Effector CD4-positive, alpha-beta T cell (primary cell): ENCODE data around the gene CAMK1D.

Experiments
- DNase-seq: peaks from one replicate; pipeline ENCODE4 v3.0.0-alpha.2; 2020

The CAMK1D gene

GRCh38 chr10:12633776-12634620 is 284.7 kb downstream of the CAMK1D start:
- no peak for DNase-seq

GRCh38 chr10:12634621-12634931 is 285.2 kb downstream of the CAMK1D start:
- DNase-seq: no peak

- DNase-seq: no peak
These were observed 285.8 kb downstream of the CAMK1D start for GRCh38 chr10:12635127-12635541.

- DNase-seq: no peak
These were observed 287.2 kb downstream of the CAMK1D start for GRCh38 chr10:12636571-12636970.

- no peak for DNase-seq
These were observed 288.3 kb downstream of the CAMK1D start for GRCh38 chr10:12637649-12638048.

DNA sequence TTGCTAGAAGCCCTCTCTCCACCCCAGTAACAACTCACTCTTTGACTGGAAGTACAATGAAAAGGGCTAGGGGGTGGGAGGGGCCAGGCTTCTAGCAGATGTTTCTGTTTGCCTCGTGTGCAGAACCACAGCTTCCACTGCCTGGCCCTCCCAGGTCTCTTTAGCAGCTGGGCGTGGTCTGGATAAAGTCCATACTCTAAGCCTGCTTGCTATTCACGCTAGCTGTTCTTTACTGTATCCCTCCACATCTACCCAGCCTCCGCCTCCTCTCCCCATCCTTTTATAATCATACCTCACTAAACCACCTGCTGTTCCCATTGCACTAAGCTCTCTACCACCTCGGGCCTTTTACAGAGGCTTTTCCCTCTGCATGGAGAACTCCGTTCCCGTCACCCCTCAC is 288.8 kb downstream of the CAMK1D start:
- no peak for DNase-seq

DNA sequence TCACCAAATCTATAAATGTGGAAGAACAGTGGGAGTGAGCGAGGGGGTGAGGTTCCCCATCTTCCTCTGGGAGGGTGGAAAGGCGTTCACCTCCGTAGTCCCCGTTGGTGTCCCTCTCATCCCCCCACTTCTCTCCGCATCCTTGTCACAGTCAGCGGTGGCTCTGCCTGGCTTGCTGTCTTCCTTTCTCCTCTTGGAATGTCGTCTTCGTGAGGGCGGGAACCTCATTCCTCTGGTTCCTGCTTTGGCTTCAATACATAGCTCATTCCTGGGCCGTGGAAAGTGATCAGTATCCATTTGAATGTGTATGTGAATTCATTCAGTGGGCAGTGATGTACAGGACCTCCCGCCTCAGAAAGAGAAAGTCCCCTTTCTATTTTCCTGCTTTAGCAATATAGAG is 289.4 kb downstream of the CAMK1D start:
- no peak for DNase-seq

DNA sequence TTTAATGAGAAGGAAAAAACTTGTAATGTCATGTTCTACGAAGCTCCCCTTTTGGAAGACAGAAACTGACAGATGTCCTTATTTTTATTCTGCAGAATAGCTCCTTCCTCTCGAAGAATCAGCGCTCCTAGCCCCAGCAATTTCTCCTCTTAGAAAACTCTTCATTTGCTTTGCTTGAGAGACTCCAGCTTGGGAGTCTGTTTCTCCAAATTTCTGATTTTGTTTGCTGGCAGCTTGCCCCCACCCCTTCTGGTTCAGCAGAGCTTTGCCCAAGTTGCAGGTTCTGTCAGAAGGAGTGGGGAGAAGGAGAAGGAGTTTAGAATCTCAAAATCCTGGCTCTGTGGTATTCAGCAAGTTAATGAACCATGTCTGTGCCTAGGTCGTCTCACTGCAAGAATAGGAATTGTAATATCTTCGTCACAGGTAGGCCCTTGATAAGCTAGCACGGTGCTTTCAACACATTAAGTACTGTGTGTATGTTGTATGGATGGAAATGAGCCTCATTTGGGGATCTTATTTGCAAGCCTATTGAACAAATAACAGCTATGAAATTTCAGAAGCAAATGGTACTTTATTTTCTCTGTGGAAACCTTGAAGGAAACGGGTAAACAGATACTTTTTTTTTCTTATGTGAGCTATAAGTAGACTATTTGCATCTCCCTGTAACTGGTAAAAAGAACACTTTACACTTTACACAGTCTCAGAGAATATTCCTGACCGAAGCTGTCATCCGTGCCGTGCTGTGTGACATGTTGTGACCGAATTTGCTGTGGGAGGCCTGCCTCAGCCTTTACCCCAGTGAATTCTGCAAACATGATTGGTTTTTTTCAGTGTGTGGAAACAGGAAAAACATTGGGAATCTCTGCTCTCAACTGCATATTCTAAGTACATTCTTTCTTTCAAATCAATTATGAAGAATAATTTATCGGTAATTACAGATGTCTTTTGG is 290.9 kb downstream of the CAMK1D start:
- DNase-seq: no peak

GRCh38 chr10:12642036-12642435 is 292.7 kb downstream of the CAMK1D start:
- DNase-seq: no peak

GRCh38 chr10:12643279-12643678 is 293.9 kb downstream of the CAMK1D start:
- no peak for DNase-seq

DNA sequence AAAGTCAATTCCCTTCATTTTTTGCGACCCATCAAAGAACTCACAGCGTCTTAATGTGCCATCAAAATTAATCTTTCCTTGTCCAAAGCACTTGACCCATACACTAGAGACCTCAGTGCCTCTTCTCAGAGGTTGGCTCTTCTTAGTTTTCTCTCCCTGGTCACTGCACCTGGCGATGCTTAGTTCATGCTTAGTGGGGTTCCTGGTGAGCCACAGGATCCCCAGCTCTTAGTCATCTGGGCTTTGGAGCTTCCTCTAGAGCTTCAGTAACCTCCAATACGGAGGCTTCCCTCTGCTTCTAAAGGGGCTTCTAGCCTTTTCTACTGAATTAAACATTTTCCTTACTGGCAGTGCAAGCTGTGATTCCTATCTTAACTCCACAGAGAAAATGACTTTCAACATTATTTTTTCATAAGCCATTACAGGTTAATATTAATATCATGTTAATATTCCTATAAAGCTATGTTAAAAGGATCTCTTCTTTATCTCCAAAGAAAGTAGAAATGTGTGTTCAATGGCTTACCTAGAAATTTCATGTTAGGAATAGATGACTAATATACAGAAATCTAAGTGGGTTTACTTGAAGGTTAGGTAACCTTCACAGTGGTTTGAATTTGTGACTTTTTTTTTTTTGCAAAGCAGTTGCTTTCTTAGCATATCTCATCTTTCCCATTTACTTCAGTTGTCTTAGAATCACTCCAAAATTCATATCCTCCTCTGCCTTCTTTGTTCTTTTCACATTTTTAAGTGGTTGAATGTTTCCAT is 295.2 kb downstream of the CAMK1D start:
- no peak for DNase-seq

- no peak for DNase-seq
These were observed 296.1 kb downstream of the CAMK1D start for GRCh38 chr10:12645449-12645848.

DNA sequence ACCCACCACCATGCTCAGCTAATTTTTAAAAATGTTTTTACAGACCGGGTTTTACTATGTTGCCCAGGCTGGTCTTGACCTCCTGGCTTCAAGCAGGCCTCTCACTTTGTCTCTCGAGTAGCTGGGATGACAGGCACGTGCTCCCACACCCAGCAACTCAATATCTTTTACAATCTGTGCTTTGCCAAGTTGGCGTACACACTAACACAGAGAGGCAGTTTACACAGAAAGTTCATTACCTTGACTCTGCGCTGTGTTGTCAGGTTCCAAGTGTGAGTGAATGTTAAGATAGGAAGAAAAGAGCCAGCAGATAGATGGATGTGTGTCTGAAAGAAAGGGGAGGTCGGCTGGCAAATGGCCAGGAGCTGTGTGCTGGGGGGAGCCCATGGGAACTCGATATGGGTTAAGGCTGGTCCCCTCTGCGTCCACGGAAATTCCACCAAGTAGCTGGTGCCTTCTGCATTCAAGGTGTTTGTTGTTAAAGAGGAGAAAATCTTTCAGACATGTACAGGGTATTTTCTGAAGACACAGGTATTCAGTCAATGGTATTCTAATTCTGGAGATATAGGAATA is 299.8 kb downstream of the CAMK1D start:
- no peak for DNase-seq

- DNase-seq: no peak
These were observed 300.8 kb downstream of the CAMK1D start for GRCh38 chr10:12650122-12650521.

- DNase-seq: no peak
These were observed 301.4 kb downstream of the CAMK1D start for GRCh38 chr10:12650538-12651298.

GRCh38 chr10:12655940-12656339 is 306.6 kb downstream of the CAMK1D start:
- DNase-seq: no peak

DNA sequence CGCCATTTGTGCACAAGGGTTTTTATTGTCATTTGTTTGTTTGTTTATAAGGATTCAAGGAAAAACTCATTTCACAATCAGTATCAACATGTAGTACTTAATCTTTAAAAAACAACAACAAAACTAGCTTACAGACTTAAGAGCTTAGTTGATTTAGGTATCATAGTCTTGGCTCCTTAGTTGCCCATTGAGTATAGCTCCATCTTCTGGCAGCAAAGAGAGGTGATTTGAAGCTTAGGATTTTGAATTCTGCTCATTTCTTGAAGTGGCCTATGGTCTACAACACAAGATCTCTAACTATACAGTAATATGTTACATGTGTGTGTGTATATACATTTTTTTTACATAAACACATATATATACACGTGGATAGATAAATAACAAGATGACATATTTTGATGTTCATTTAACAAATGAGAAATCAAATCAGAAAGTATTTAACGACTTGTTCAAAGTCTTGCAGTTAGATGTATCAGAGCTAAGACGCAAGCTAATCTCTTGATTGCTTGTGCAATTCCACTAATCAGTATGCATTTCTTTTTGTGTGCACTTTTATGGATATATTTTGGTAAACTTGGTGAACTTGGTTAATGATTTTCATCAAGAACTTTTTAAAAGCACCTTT is 307.3 kb downstream of the CAMK1D start:
- no peak for DNase-seq

GRCh38 chr10:12657489-12657888 is 308.1 kb downstream of the CAMK1D start:
- no peak for DNase-seq

DNA sequence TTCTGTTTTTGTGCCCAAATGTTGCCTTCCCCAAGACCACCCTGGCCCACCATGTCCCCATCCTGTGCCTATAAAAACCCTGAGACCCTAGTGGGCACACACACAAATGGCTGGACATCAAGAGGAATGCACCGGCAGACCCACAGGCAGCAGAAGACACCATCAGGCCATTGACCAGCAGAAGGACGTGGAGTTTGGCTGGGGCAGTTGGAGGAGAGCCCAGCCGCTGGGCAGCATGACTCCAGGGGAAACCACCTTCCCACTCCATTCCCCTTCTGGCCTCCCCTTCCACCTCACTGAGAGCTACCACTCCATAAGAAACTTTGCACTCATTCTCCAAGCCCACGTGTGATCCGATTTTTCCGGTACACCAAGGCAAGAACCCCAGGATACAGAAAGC is 309.2 kb downstream of the CAMK1D start:
- no peak for DNase-seq

DNA sequence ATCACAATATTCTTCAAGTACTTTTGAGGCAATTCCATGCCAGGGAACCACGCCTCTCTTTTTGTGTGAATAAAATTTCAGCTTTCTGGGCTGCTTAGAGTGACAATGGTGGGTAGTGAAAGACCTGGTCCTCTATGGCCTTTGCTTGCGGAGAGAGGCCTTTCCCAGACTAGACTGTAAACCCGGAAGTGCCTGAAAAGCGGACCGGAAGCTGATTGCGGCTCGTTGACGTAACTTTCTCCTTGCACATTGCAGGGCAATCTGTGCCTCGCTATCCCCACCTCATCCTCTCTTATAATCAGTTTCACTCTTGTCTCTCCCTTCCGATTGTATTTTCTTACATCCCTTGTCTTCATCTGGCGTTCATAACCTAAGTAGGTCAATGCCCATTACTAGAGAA is 310.4 kb downstream of the CAMK1D start:
- no peak for DNase-seq

GRCh38 chr10:12660812-12661211 is 311.5 kb downstream of the CAMK1D start:
- DNase-seq: no peak

DNA sequence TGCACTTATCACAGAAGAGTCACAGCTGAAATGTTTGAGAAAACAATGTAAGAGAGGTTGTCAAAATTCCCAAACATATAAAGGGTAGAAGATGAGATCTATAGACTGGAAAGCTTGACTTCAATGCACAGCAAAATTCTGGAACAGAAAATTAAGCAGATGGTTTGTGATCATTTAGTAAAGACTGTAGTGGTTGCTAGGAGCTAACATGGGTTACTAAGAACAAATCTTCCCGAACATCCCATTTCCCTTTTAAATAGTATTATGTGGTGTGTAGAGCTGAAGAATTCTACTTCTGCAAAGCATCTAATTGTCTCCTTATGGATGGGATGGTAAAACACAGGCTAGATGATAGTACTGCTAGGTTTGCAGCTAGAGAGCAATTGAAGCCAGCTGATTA is 312.3 kb downstream of the CAMK1D start:
- no peak for DNase-seq
